GM18505 (cell line): Measurements from ENCODE around the gene NCKAP1.
"Not testable (repeated sequence)": the region's sequence is repeated elsewhere in the genome, so short reads cannot be mapped to it uniquely, and the experiment has no call there.

Source experiments
- ATAC-seq: cut with Tn5 transposase; IDR thresholded peaks from one replicate; pipeline ENCODE4 v1.9.1; 2021; ENCODE audit not compliant: unreplicated experiment
- POLR2A ChIP-seq: IDR thresholded peaks from 4 replicates; pipeline ENCODE4 v1.6.1; 2011; ENCODE audit warnings: borderline replicate concordance; ENCODE audit not compliant: insufficient read depth, insufficient read length; ENCODE audit errors: extremely low read depth

NCKAP1 gene

DNA sequence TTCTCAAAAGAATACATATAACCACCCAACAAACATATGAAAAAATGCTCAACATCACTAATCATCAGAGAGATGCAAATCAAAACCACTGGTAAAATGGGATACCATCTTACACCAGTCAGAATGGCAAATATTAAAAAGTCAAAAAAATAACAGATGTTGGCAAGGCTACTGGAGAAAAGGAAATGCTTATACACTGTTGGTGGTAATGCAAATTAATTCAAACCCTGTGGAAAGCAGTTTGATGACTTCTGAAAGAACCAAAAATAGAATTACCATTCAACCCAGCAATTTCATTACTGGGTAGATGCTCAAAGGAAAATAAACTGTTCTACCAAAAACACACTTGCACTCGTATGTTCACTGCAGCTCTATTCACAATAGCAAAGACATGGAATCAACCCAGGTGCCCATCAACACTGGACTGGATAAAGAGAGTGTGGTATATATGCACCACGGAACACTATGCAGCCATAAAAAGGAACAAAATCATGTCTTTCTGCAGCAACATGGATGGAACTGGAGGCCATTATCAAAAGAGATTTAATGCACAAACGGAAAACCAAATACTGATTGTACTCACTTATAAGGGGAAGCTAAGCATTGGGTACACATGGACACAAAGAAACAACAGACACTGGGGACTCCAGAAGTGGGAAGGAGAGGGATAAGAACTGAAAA lies 38.8 kb downstream of the NCKAP1 start:
- no peak for ATAC-seq
- no peak for TF ChIP-seq POLR2A

GRCh38 chr2:182994228-182994912 lies 43.9 kb downstream of the NCKAP1 start:
- no peak for TF ChIP-seq POLR2A
- ATAC-seq: no peak

- ATAC-seq: no peak
- no peak for TF ChIP-seq POLR2A
These were observed 55.3 kb downstream of the NCKAP1 start for GRCh38 chr2:182982941-182983340.

GRCh38 chr2:182981475-182981874 lies 56.8 kb downstream of the NCKAP1 start:
- ATAC-seq: not testable (repeated sequence)

DNA sequence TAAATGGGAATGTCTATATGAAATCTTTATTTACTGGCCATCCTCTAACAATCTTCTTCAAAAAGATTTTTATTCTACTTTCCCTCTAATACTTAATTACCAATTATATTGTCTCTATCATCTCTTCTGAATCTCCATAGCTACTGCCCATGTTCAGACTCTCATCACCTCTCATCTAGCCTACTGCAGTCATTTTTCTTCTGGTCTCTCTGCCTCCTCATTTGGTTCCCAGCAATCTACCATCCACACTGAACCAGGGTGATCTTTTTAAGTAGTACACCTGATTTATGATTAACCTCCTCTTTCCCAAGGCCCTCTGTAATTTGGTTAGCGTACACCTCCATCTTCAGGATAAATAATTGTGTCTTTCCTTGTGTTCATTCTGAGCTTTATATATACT lies 57.6 kb downstream of the NCKAP1 start:
- no peak for ATAC-seq
- TF ChIP-seq POLR2A: no peak

- TF ChIP-seq POLR2A: no peak
- ATAC-seq: peak; percentile 76
These were observed 58.1 kb downstream of the NCKAP1 start for GRCh38 chr2:182980115-182980514.

DNA sequence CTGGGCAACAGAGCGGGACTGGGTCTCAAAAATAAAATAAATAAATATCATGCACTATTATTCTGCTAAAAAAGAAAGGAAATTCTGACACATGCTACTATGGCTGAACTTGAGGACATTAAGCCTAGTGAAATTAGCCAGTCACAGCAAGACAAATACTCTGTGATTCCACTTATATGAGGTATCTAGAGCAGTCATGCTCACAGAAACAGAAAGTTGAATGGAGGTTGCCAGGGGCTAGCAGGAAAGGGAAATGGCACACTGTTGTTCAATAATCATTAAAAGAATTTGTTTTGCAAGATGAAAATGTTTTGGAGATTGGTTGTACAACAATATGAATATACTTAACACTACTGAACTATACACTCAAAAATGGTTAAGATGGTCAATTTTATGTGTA lies 60.8 kb downstream of the NCKAP1 start:
- peak; percentile 47 for ATAC-seq
- no peak for TF ChIP-seq POLR2A

DNA sequence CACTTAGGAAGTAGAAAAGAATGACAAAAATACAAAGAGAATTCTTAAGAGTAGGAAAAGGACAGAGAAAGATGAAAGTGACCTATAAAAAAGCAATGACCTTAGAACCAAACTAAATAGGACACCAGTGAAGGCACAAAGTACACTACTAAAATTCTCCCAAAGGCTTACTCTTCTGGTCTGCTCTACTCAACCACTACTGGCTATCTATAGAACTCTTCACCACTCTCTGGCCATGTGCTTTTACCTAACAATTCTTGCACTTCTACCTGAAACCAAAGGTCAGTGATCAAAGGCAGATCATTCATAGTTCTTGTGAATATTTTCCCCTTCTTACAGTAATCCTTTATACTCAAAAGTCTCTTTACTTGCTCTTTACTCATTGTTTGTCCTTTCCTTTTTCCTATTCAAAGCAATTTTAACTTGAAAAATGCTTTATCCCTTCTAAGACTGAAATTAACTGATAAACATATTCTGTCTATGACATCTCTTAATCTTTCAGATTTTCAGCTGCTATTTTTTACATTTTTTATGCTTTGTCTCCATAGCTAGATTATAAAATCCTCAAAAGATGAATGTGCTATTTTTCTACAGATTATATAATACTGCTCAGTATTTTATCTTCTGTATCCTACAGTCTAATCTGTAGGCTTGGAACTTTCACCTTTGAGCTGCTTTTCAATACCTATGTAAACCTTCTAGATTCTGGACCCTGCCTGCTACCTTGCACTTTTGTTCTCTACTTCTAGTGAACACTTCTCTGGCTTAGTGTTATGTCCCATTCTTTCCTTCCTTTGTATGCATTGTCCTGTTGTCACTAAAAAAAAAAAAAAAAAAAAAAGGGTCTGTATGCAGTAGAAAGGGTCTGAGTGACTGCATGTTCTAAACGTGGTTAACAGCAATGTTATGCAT lies 64.6 kb downstream of the NCKAP1 start:
- TF ChIP-seq POLR2A: no peak
- ATAC-seq: no peak

GRCh38 chr2:182972548-182972942 lies 65.7 kb downstream of the NCKAP1 start:
- no peak for TF ChIP-seq POLR2A

GRCh38 chr2:182971820-182972547 lies 66.3 kb downstream of the NCKAP1 start:
- TF ChIP-seq POLR2A: no peak
- no peak for ATAC-seq

More at GRCh38 chr2:182972548-182972942, 65.7 kb downstream of the NCKAP1 start:
- ATAC-seq: no peak

- ATAC-seq: no peak
- TF ChIP-seq POLR2A: no peak
These were observed 67.8 kb downstream of the NCKAP1 start for GRCh38 chr2:182970486-182970885.

DNA sequence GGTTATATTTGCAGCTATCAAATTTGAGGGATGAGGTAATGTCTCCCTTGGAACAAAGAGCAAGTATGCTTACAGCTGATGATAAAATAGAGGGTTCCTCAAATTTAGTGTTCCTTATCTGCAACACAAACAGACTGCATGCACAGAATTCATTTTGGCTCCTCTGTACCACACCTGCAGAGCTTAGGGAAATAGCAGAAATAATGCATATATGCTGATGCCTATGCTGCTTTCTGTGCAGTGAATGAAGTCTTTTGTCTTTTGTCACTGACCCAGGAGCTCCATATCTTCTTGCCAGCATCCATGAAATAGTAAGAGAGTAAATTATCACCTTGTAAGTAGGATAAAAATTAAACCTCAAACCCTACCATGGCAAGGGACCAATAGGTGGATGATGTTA lies 69.8 kb downstream of the NCKAP1 start:
- ATAC-seq: no peak
- TF ChIP-seq POLR2A: no peak

DNA sequence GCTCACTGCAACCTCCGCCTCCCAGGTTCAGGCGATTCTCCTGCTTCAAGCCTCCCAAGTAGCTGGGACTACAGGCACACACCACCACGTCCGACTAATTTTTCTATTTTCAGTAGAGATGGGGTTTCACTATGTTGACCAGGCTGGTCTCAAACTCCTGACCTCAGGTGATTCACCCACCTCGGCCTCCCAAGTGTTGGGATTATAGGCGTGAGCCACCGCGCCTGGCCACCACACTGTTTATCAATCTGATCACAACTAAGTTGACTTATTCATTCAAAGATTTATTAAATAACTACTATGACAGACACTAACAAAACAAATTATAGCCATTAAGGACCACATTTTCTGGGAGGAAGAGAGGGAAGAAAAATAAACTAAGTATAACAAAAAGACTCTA lies 71.9 kb downstream of the NCKAP1 start:
- ATAC-seq: not testable (repeated sequence)
